Duodenal mucosa (tissue), 2 donors: ENCODE data around the gene ETV6.

Experiments
- H3K27ac ChIP-seq: one replicate; pipeline ENCODE4 v1.7.0; 2013; ENCODE audit warnings: low read depth, low read length
- H3K27me3 ChIP-seq, 2 donors: one replicate each; pipeline ENCODE4 v1.7.0; 2013; ENCODE audit warnings: low read length in 2 of 2, control low read depth in 1 of 2; ENCODE audit not compliant: insufficient read depth in 2 of 2, control insufficient read depth in 1 of 2
- H3K36me3 ChIP-seq, 2 donors: one replicate each; pipeline ENCODE4 v1.7.0; 2013; ENCODE audit warnings: low read length in 2 of 2, control low read depth in 1 of 2; ENCODE audit not compliant: insufficient read depth in 2 of 2, control insufficient read depth in 1 of 2
- H3K4me1 ChIP-seq, 2 donors: one replicate each; pipeline ENCODE4 v1.7.0; 2013; ENCODE audit warnings: low read length in 2 of 2, control low read depth in 1 of 2; ENCODE audit not compliant: insufficient read depth in 2 of 2, control insufficient read depth in 1 of 2
- H3K4me3 ChIP-seq, 2 donors: one replicate each; pipeline ENCODE4 v1.7.0; 2013; ENCODE audit warnings: low read length in 2 of 2, low read depth in 1 of 2
- H3K9ac ChIP-seq, 2 donors: one replicate each; pipeline ENCODE4 v1.7.0; 2013; ENCODE audit warnings: low read length in 2 of 2, low read depth in 1 of 2
- H3K9me3 ChIP-seq, 2 donors: one replicate each; pipeline ENCODE4 v1.7.0; 2013; ENCODE audit warnings: low read length in 2 of 2, control low read depth in 1 of 2; ENCODE audit not compliant: control insufficient read depth in 1 of 2

ETV6 gene

GRCh38 chr12:11814374-11814773 lies 164.9 kb downstream of the ETV6 start:
- no peaks in the 10 kb centered on the region for H3K9me3 ChIP-seq
- no peak overlapping the region for H3K4me3 ChIP-seq
- H3K27ac ChIP-seq = no peak overlapping the region
- no peaks in the 10 kb centered on the region for H3K27me3 ChIP-seq
- H3K9ac ChIP-seq = no peak overlapping the region
- H3K4me1 ChIP-seq = peaks cover 14 to 25% of the 10 kb centered on the region in 2 donors
- H3K36me3 ChIP-seq = no peaks in the 10 kb centered on the region

GRCh38 chr12:11815397-11815796 lies 165.9 kb downstream of the ETV6 start:
- H3K36me3 ChIP-seq = peaks cover 0 to 4% of the 10 kb centered on the region in 2 donors
- no peaks in the 10 kb centered on the region for H3K27me3 ChIP-seq
- no peaks in the 10 kb centered on the region for H3K9me3 ChIP-seq
- H3K4me1 ChIP-seq = peaks cover 14 to 25% of the 10 kb centered on the region in 2 donors
- no peak overlapping the region for H3K4me3 ChIP-seq
- H3K27ac ChIP-seq = no peak overlapping the region
- H3K9ac ChIP-seq = no peak overlapping the region

GRCh38 chr12:11819643-11820042 lies 170.2 kb downstream of the ETV6 start:
- Histone ChIP-seq H3K36me3 (peaks cover 0 to 4% of the 10 kb centered on the region in 2 donors), H3K4me3 (no peak overlapping the region), H3K9ac (no peak overlapping the region), H3K27me3 (no peaks in the 10 kb centered on the region), H3K4me1 (peaks cover 8 to 10% of the 10 kb centered on the region in 2 donors), H3K9me3 (no peaks in the 10 kb centered on the region), H3K27ac (no peak overlapping the region)

- Histone ChIP-seq H3K27ac (no peak overlapping the region), H3K36me3 (peaks cover 0 to 4% of the 10 kb centered on the region in 2 donors), H3K9me3 (no peaks in the 10 kb centered on the region), H3K27me3 (no peaks in the 10 kb centered on the region), H3K9ac (no peak overlapping the region), H3K4me1 (peaks cover 8 to 10% of the 10 kb centered on the region in 2 donors), H3K4me3 (no peak overlapping the region)
Observed at GRCh38 chr12:11820476-11820875, 171.0 kb downstream of the ETV6 start.

GRCh38 chr12:11821386-11822080 lies 172.1 kb downstream of the ETV6 start:
- H3K27me3 ChIP-seq = no peaks in the 10 kb centered on the region
- peaks cover 0 to 10% of the 10 kb centered on the region in 2 donors for H3K36me3 ChIP-seq
- H3K9ac ChIP-seq = no peak overlapping the region
- H3K4me3 ChIP-seq = no peak overlapping the region
- H3K9me3 ChIP-seq = no peaks in the 10 kb centered on the region
- no peak overlapping the region for H3K27ac ChIP-seq
- H3K4me1 ChIP-seq = peaks cover 8 to 10% of the 10 kb centered on the region in 2 donors

GRCh38 chr12:11822081-11822834 lies 172.8 kb downstream of the ETV6 start:
- Histone ChIP-seq H3K9ac (no peak overlapping the region), H3K27me3 (no peaks in the 10 kb centered on the region), H3K36me3 (peaks cover 0 to 11% of the 10 kb centered on the region in 2 donors), H3K9me3 (no peaks in the 10 kb centered on the region), H3K4me3 (no peak overlapping the region), H3K4me1 (peaks cover 10 to 11% of the 10 kb centered on the region in 2 donors), H3K27ac (no peak overlapping the region)

GRCh38 chr12:11823043-11823442 lies 173.6 kb downstream of the ETV6 start:
- no peaks in the 10 kb centered on the region for H3K27me3 ChIP-seq
- H3K9me3 ChIP-seq = no peaks in the 10 kb centered on the region
- H3K4me1 ChIP-seq = peaks cover 10 to 18% of the 10 kb centered on the region in 2 donors
- no peak overlapping the region for H3K9ac ChIP-seq
- H3K4me3 ChIP-seq = no peak overlapping the region
- H3K36me3 ChIP-seq = peaks cover 0 to 11% of the 10 kb centered on the region in 2 donors
- H3K27ac ChIP-seq = no peak overlapping the region

GRCh38 chr12:11823593-11823992 lies 174.1 kb downstream of the ETV6 start:
- H3K4me3 ChIP-seq = no peak overlapping the region
- no peak overlapping the region for H3K9ac ChIP-seq
- H3K27me3 ChIP-seq = no peaks in the 10 kb centered on the region
- H3K4me1 ChIP-seq = peaks cover 10 to 18% of the 10 kb centered on the region in 2 donors
- peaks cover 0 to 11% of the 10 kb centered on the region in 2 donors for H3K36me3 ChIP-seq
- no peaks in the 10 kb centered on the region for H3K9me3 ChIP-seq
- H3K27ac ChIP-seq = no peak overlapping the region

- Histone ChIP-seq H3K27ac (no peak overlapping the region), H3K27me3 (no peaks in the 10 kb centered on the region), H3K4me1 (peaks cover 10 to 18% of the 10 kb centered on the region in 2 donors), H3K9ac (no peak overlapping the region), H3K4me3 (no peak overlapping the region), H3K36me3 (peaks cover 0 to 11% of the 10 kb centered on the region in 2 donors), H3K9me3 (no peaks in the 10 kb centered on the region)
Observed at GRCh38 chr12:11824069-11824468, 174.6 kb downstream of the ETV6 start.

GRCh38 chr12:11824736-11825135 lies 175.3 kb downstream of the ETV6 start:
- H3K4me1 ChIP-seq = peaks cover 10 to 21% of the 10 kb centered on the region in 2 donors

More at GRCh38 chr12:11824736-11825135, 175.3 kb downstream of the ETV6 start:
- H3K4me3 ChIP-seq = no peak overlapping the region
- peaks cover 0 to 11% of the 10 kb centered on the region in 2 donors for H3K36me3 ChIP-seq
- H3K27me3 ChIP-seq = no peaks in the 10 kb centered on the region
- H3K27ac ChIP-seq = no peak overlapping the region
- H3K9ac ChIP-seq = no peak overlapping the region
- H3K9me3 ChIP-seq = no peaks in the 10 kb centered on the region
